ENCODE results near the gene NR6A1.

Gene NR6A1

GRCh38 chr9:124500796-124501611 lies 270.1 kb downstream of the NR6A1 start (continued):
- no peak for TF ChIP-seq ZNF701 (tag by site-specific recombination; IDR thresholded peaks at IDR 0.05)
- TF ChIP-seq ZNF169 (tag by site-specific recombination; IDR thresholded peaks at IDR 0.05) = no peak
- TF ChIP-seq ZBTB26 (tag by site-specific recombination; optimal IDR thresholded peaks at IDR 0.05) = no peak
- no peak for TF ChIP-seq ZNF670 (tag by site-specific recombination; IDR thresholded peaks at IDR 0.05; ENCODE audit: low read depth)
- no peak for TF ChIP-seq HOXC10 (CRISPR knock-in tag; IDR thresholded peaks at IDR 0.05)

- Histone ChIP-seq H3K9me3 (ENCODE audit: control insufficient read depth, insufficient read depth, low read depth, low read length) (no peaks in the 10 kb centered on the region), H3K36me3 (ENCODE audit: control insufficient read depth in 2 of 2, insufficient read depth in 1 of 2, low read length in 2 of 2) (no peaks in the 10 kb centered on the region), H3K4me3 (ENCODE audit: low read depth, low read length) (no peak overlapping the region), H3K4me1 (ENCODE audit: control insufficient read depth, insufficient read depth, low read length) (no peaks in the 10 kb centered on the region), H3K27ac (ENCODE audit: extremely low read depth, low read depth, low read length) (no peak overlapping the region)
- ChIA-PET CTCF (interaction anchor here (0.6 to 1.0 kb wide), 2 partner anchors 23 to 26 kb away, joined by 4 read pairs; no protein-coding TSS in a partner anchor), POLR2A (interaction anchor here (0.5 kb wide), 1 partner anchor 646 kb away, joined by 3 read pairs; no protein-coding TSS in a partner anchor)
- no peak for TF ChIP-seq ZNF629 (tag by site-specific recombination; IDR thresholded peaks at IDR 0.05)
- TF ChIP-seq ZSCAN16 (tag by site-specific recombination; IDR thresholded peaks at IDR 0.05) = no peak
- no peak for TF ChIP-seq GLI2 (tag by site-specific recombination; IDR thresholded peaks at IDR 0.05; ENCODE audit: borderline replicate concordance, low read depth)
- no peak for TF ChIP-seq ZNF223 (tag by site-specific recombination; IDR thresholded peaks at IDR 0.05)
- TF ChIP-seq ZNF530 (tag by site-specific recombination; IDR thresholded peaks at IDR 0.05; ENCODE audit: low read depth) = no peak
- no peak for TF ChIP-seq ZNF324 (tag by site-specific recombination; IDR thresholded peaks at IDR 0.05)
- TF ChIP-seq KLF16 (tag by site-specific recombination; IDR thresholded peaks at IDR 0.05) = no peak
- no peak for TF ChIP-seq ZNF777 (tag by site-specific recombination; IDR thresholded peaks at IDR 0.05; ENCODE audit: borderline replicate concordance)
- TF ChIP-seq HOXD13 (CRISPR knock-in tag; IDR thresholded peaks at IDR 0.05; ENCODE audit: borderline replicate concordance) = no peak
- no peak for TF ChIP-seq ZNF791 (tag by site-specific recombination; IDR thresholded peaks at IDR 0.05)
- no peak for TF ChIP-seq ZNF501 (tag by site-specific recombination; IDR thresholded peaks at IDR 0.05)
- no peak for TF ChIP-seq GLIS1 (tag by site-specific recombination; IDR thresholded peaks at IDR 0.05)
- TF ChIP-seq ZNF335 (tag by site-specific recombination; conservative IDR thresholded peaks at IDR 0.05) = no peak
- no peak for TF ChIP-seq OVOL3 (tag by site-specific recombination; IDR thresholded peaks at IDR 0.05)
Observed at GRCh38 chr9:124500028-124500795, 270.9 kb downstream of the NR6A1 start.

- CTCF ChIA-PET = interaction anchor here (1.0 kb wide), 1 partner anchor 24 kb away, joined by 4 read pairs; no protein-coding TSS in a partner anchor
Observed at GRCh38 chr9:124499216-124499615, 271.9 kb downstream of the NR6A1 start.

More at GRCh38 chr9:124499216-124499615, 271.9 kb downstream of the NR6A1 start:
- TF ChIP-seq ZNF692 (tag by site-specific recombination; IDR thresholded peaks at IDR 0.05) = no peak
- no peak for TF ChIP-seq ZNF544 (tag by site-specific recombination; IDR thresholded peaks at IDR 0.05)
- TF ChIP-seq ZBTB20 (tag by site-specific recombination; IDR thresholded peaks at IDR 0.05) = no peak
- TF ChIP-seq EGR2 (tag by site-specific recombination; IDR thresholded peaks at IDR 0.05; ENCODE audit: low read depth) = peak; percentile 69
- TF ChIP-seq OSR2 (tag by site-specific recombination; IDR thresholded peaks at IDR 0.05) = no peak
- no peak for TF ChIP-seq ZNF214 (tag by site-specific recombination; IDR thresholded peaks at IDR 0.05; ENCODE audit: borderline replicate concordance)
- TF ChIP-seq ZNF585B (tag by site-specific recombination; IDR thresholded peaks at IDR 0.05) = no peak
- no peak for TF ChIP-seq ZSCAN16 (tag by site-specific recombination; IDR thresholded peaks at IDR 0.05)
- TF ChIP-seq ZFHX2 (tag by site-specific recombination; conservative IDR thresholded peaks at IDR 0.05) = peak; percentile 78
- TF ChIP-seq ZNF132 (tag by site-specific recombination; IDR thresholded peaks at IDR 0.05; ENCODE audit: borderline replicate concordance) = no peak
- no peak for TF ChIP-seq ZXDB (tag by site-specific recombination; IDR thresholded peaks at IDR 0.05)
- no peak for TF ChIP-seq MZF1 (tag by site-specific recombination; IDR thresholded peaks at IDR 0.05; ENCODE audit: borderline replicate concordance)
- no peak for TF ChIP-seq FEZF1 (tag by site-specific recombination; IDR thresholded peaks at IDR 0.05)
- Histone ChIP-seq H3K4me3 (ENCODE audit: low read depth, low read length) (no peak overlapping the region), H3K36me3 (ENCODE audit: control insufficient read depth in 2 of 2, insufficient read depth in 1 of 2, low read length in 2 of 2) (no peaks in the 10 kb centered on the region), H3K4me1 (ENCODE audit: control insufficient read depth, insufficient read depth, low read length) (no peaks in the 10 kb centered on the region), H3K27ac (ENCODE audit: extremely low read depth, low read depth, low read length) (no peak overlapping the region), H3K9me3 (ENCODE audit: control insufficient read depth, insufficient read depth, low read depth, low read length) (no peaks in the 10 kb centered on the region)
- POLR2A ChIA-PET = interaction anchor here (0.5 to 0.7 kb wide), 2 partner anchors 10 to 647 kb away, joined by 3 to 4 read pairs; no protein-coding TSS in a partner anchor

Measured in HEK293 (cell line).